Right atrium auricular region (tissue), 2 donors: ENCODE data around the gene DAPK1. TPM values are rescaled to one million over a fixed set of nuclear protein-coding genes. Genes with fewer than 3 reads are reported as not detected.

Source experiments
- DNase-seq: peaks from one replicate; pipeline ENCODE4 v3.0.0-alpha.2; 2019; ENCODE audit warnings: low spot score
- H3K27ac ChIP-seq, 2 donors: fragments of 200-600 bp; sonication (generic); 1 replicate in 1 of 2; 2 replicates in 1 of 2; pipeline ENCODE4 v1.5.1; 2016 to 2019
- H3K27me3 ChIP-seq, 2 donors: fragments of 200-600 bp; sonication (generic); one replicate each; pipeline versions ENCODE4 v1.5.1 to v1.6.0; 2017 to 2019
- H3K36me3 ChIP-seq: fragments of 200-600 bp; sonication (generic); one replicate; pipeline ENCODE4 v1.5.1; 2016
- H3K4me1 ChIP-seq, 2 donors: fragments of 200-600 bp; sonication (generic); one replicate each; pipeline versions ENCODE4 v1.5.1 to v1.6.0; 2017 to 2019
- H3K4me3 ChIP-seq, 2 donors: fragments of 200-600 bp; sonication (generic); 1 replicate in 1 of 2; 2 replicates in 1 of 2; pipeline ENCODE4 v1.5.1; 2017 to 2019; ENCODE audit warnings: mild to moderate bottlenecking in 1 of 2, moderate library complexity in 1 of 2
- H3K9me3 ChIP-seq, 2 donors: fragments of 200-600 bp; sonication (generic); one replicate each; pipeline ENCODE4 v1.5.1; 2019
- CTCF ChIP-seq, 2 donors: fragments of 200-600 bp; sonication (generic); IDR thresholded peaks; one replicate each; pipeline ENCODE4 v1.5.1; 2019; ENCODE audit warnings: antibody characterized with exemption in 2 of 2
- total RNA-seq, 2 donors: library from RNA; depleted of rRNA; stranded (reverse); fragments of >200 nt; gene quantifications; one replicate each; pipeline ENCODE4 v1.1.0, GENCODE V29; 2016

The DAPK1 gene
- total RNA-seq, 2 donors from 2014 or later: 10.1 to 23.0 TPM

- TF ChIP-seq CTCF (IDR thresholded peaks at IDR 0.05): no peak
- no peak for DNase-seq
- Histone ChIP-seq H3K36me3 (no peaks in the 10 kb centered on the region), H3K27me3 (no peaks in the 10 kb centered on the region), H3K4me3 (no peak overlapping the region), H3K4me1 (peaks cover 0 to 17% of the 10 kb centered on the region in 2 donors), H3K9me3 (no peaks in the 10 kb centered on the region), H3K27ac (no peak overlapping the region)
These were observed 69.3 kb downstream of the DAPK1 start for GRCh38 chr9:87567001-87567400.

- H3K9me3 ChIP-seq: no peaks in the 10 kb centered on the region
- no peaks in the 10 kb centered on the region for H3K36me3 ChIP-seq
- H3K4me1 ChIP-seq: peaks cover 0 to 17% of the 10 kb centered on the region in 2 donors
- TF ChIP-seq CTCF (IDR thresholded peaks at IDR 0.05): no peak
- H3K27ac ChIP-seq: no peak overlapping the region
- DNase-seq: no peak
- H3K4me3 ChIP-seq: no peak overlapping the region
- no peaks in the 10 kb centered on the region for H3K27me3 ChIP-seq
These were observed 69.9 kb downstream of the DAPK1 start for GRCh38 chr9:87567571-87567970.

GRCh38 chr9:87567983-87568382 is 70.3 kb downstream of the DAPK1 start:
- H3K9me3 ChIP-seq: no peaks in the 10 kb centered on the region
- no peak overlapping the region for H3K4me3 ChIP-seq
- no peak overlapping the region for H3K27ac ChIP-seq
- no peaks in the 10 kb centered on the region for H3K27me3 ChIP-seq
- TF ChIP-seq CTCF (IDR thresholded peaks at IDR 0.05): no peak
- no peak for DNase-seq
- H3K4me1 ChIP-seq: peaks cover 0 to 17% of the 10 kb centered on the region in 2 donors
- H3K36me3 ChIP-seq: no peaks in the 10 kb centered on the region

GRCh38 chr9:87568401-87568800 is 70.7 kb downstream of the DAPK1 start:
- no peak overlapping the region for H3K27ac ChIP-seq
- peaks cover 0 to 17% of the 10 kb centered on the region in 2 donors for H3K4me1 ChIP-seq
- no peak for TF ChIP-seq CTCF (IDR thresholded peaks at IDR 0.05)

GRCh38 chr9:87569008-87569509 is 71.4 kb downstream of the DAPK1 start:
- DNase-seq: no peak
- peaks cover 0 to 17% of the 10 kb centered on the region in 2 donors for H3K4me1 ChIP-seq
- H3K4me3 ChIP-seq: no peak overlapping the region
- no peak overlapping the region for H3K27ac ChIP-seq
- H3K36me3 ChIP-seq: no peaks in the 10 kb centered on the region
- no peak for TF ChIP-seq CTCF (IDR thresholded peaks at IDR 0.05)
- no peaks in the 10 kb centered on the region for H3K27me3 ChIP-seq
- no peaks in the 10 kb centered on the region for H3K9me3 ChIP-seq

More at GRCh38 chr9:87568401-87568800, 70.7 kb downstream of the DAPK1 start:
- Histone ChIP-seq H3K4me3 (no peak overlapping the region), H3K36me3 (no peaks in the 10 kb centered on the region), H3K27me3 (no peaks in the 10 kb centered on the region), H3K9me3 (no peaks in the 10 kb centered on the region)
- DNase-seq: no peak

GRCh38 chr9:87569518-87569917 is 71.9 kb downstream of the DAPK1 start:
- DNase-seq: no peak
- Histone ChIP-seq H3K9me3 (no peaks in the 10 kb centered on the region), H3K4me3 (no peak overlapping the region), H3K4me1 (peaks cover 0 to 17% of the 10 kb centered on the region in 2 donors), H3K36me3 (no peaks in the 10 kb centered on the region), H3K27ac (no peak overlapping the region), H3K27me3 (no peaks in the 10 kb centered on the region)
- TF ChIP-seq CTCF (IDR thresholded peaks at IDR 0.05): no peak
